Measurements from ENCODE around the gene LRFN5.

LRFN5 gene

DNA sequence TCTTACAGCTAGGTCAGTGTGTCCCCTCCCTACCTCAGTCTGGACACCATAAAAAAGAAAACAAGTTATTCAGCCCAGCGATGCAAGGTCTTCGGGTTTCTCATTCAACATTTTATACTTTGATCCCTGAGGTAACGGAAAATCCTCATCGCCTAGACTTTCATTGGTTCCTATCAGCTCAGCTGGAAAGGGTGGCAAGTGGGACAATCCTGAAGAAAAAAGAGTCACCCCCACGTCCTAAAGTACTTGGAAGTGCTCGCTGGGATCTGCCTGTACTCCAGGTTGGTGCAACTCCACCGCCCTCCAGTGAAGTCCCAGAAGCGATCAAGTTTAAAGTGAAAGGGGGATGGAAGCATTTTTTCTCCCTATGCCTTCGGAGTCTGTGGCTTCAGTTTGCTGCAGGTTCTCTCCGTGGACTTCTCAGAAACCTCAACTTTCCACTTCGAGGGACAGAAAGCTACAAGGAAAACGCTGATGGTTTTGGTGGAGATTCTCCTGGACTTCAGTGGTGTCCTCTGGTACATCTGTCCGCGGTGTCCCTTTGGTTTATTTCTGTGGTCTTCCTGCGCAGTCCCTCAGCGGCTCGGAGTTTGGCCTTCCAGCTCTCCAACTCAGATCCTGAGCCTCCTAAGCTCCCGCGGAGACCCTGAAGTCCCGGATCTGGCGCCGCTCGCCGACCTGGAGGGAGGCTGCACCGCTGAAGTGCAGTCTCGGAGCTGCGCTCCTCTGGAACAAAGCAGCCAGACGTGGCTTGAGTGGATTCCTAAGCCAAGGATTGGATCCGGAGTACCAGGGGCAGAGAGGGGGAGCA, 1.8 kb upstream of the LRFN5 start:
- Histone ChIP-seq H3K4me3 (ENCODE audit: low read length in 2 of 2) (peak overlapping the region; percentile 55 to 77), H3K4me1 (ENCODE audit: control insufficient read depth in 2 of 2, insufficient read depth in 1 of 2, low read depth in 1 of 2, low read length in 2 of 2) (peaks cover 9 to 11% of the 10 kb centered on the region in 2 donors), H2BK12ac (ENCODE audit: low read length) (no peak overlapping the region), H2BK15ac (ENCODE audit: low read length) (no peak overlapping the region), H3K27ac (replicated peaks; ENCODE audit: low read length) (no peak overlapping the region), H3K27me3 (ENCODE audit: control insufficient read depth in 3 of 3, insufficient read depth in 3 of 3, low read depth in 1 of 3, low read length in 3 of 3) (peaks cover 10 to 39% (median 34%) of the 10 kb centered on the region in 3 experiments), H3K23ac (ENCODE audit: low read depth, low read length, poor library complexity) (no peak overlapping the region), H3K9ac (ENCODE audit: low read depth, low read length, poor library complexity) (no peak overlapping the region), H3K14ac (ENCODE audit: low read length) (no peak overlapping the region), H3K4me2 (ENCODE audit: insufficient read depth, low read length, poor library complexity, severe bottlenecking) (peak overlapping the region; percentile 87), H2BK5ac (ENCODE audit: low read length) (no peak overlapping the region), H3K18ac (ENCODE audit: low read length) (no peak overlapping the region), H3K9me3 (replicated peaks in 1 of 2; ENCODE audit: control insufficient read depth in 2 of 2, insufficient read depth in 1 of 2, low read depth in 1 of 2, low read length in 2 of 2) (no peaks in the 10 kb centered on the region), H4K8ac (ENCODE audit: low read depth, low read length) (no peak overlapping the region), H2AFZ (ENCODE audit: low read length) (peak overlapping the region; percentile 96), H3K36me3 (replicated peaks in 1 of 2; ENCODE audit: control insufficient read depth in 2 of 2, insufficient read depth in 2 of 2, low read length in 2 of 2) (no peaks in the 10 kb centered on the region), H2BK120ac (ENCODE audit: low read depth, low read length) (no peak overlapping the region), H2AK5ac (ENCODE audit: low read depth, low read length) (no peak overlapping the region), H4K91ac (ENCODE audit: low read depth, low read length, poor library complexity) (no peak overlapping the region), H3K4ac (ENCODE audit: low read length) (no peak overlapping the region), H3K79me1 (ENCODE audit: low read depth, low read length) (no peaks in the 10 kb centered on the region)
- no CpG with 5 or more reads among the region's 29 CpGs for WGBS, 2 donors (ENCODE audit: extremely low coverage in 2 of 2, insufficient read length in 2 of 2, insufficient replicate concordance in 1 of 2)
- DNase-seq (ENCODE audit: low spot score) = peak; percentile 81

GRCh38 chr14:41605550-41606281, 960 bp upstream of the LRFN5 start:
- Histone ChIP-seq H3K4ac (ENCODE audit: low read length) (no peak overlapping the region), H2AFZ (ENCODE audit: low read length) (peak overlapping the region; percentile 96), H3K23ac (ENCODE audit: low read depth, low read length, poor library complexity) (no peak overlapping the region), H3K27me3 (ENCODE audit: control insufficient read depth in 3 of 3, insufficient read depth in 3 of 3, low read depth in 1 of 3, low read length in 3 of 3) (peaks cover 10 to 44% (median 38%) of the 10 kb centered on the region in 3 experiments), H2BK12ac (ENCODE audit: low read length) (no peak overlapping the region), H3K18ac (ENCODE audit: low read length) (peak overlapping the region; percentile 15), H4K91ac (ENCODE audit: low read depth, low read length, poor library complexity) (no peak overlapping the region), H3K27ac (replicated peaks; ENCODE audit: low read length) (no peak overlapping the region), H2BK15ac (ENCODE audit: low read length) (no peak overlapping the region), H3K36me3 (replicated peaks in 1 of 2; ENCODE audit: control insufficient read depth in 2 of 2, insufficient read depth in 2 of 2, low read length in 2 of 2) (no peaks in the 10 kb centered on the region), H3K4me1 (ENCODE audit: control insufficient read depth in 2 of 2, insufficient read depth in 1 of 2, low read depth in 1 of 2, low read length in 2 of 2) (peaks cover 9 to 13% of the 10 kb centered on the region in 2 donors), H2AK5ac (ENCODE audit: low read depth, low read length) (no peak overlapping the region), H3K4me3 (ENCODE audit: low read length in 2 of 2) (peak overlapping the region; percentile 55 to 82), H4K8ac (ENCODE audit: low read depth, low read length) (no peak overlapping the region), H3K4me2 (ENCODE audit: insufficient read depth, low read length, poor library complexity, severe bottlenecking) (peak overlapping the region; percentile 87), H3K9me3 (replicated peaks in 1 of 2; ENCODE audit: control insufficient read depth in 2 of 2, insufficient read depth in 1 of 2, low read depth in 1 of 2, low read length in 2 of 2) (no peaks in the 10 kb centered on the region), H3K79me1 (ENCODE audit: low read depth, low read length) (no peaks in the 10 kb centered on the region), H2BK5ac (ENCODE audit: low read length) (no peak overlapping the region), H3K14ac (ENCODE audit: low read length) (no peak overlapping the region), H2BK120ac (ENCODE audit: low read depth, low read length) (no peak overlapping the region), H3K9ac (ENCODE audit: low read depth, low read length, poor library complexity) (peak overlapping the region; percentile 78)
- WGBS, 2 donors (ENCODE audit: extremely low coverage in 2 of 2, insufficient read length in 2 of 2, insufficient replicate concordance in 1 of 2) = no CpG with 5 or more reads among the region's 23 CpGs
- peak; percentile 62 for DNase-seq (ENCODE audit: low spot score)

DNA sequence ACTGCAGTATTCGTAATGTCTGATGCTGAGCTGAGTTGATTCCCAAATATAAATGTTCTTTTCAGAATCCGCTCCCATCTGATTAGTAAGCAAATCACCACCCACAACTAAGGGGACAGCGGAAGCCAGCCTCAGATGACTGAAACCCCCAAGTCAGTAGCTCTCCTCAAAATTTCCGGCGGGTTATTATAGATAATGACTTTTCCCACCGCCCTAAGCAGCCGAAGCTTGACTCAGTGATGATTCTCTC, 469 bp upstream of the LRFN5 start:
- Histone ChIP-seq H3K4me3 (ENCODE audit: low read length in 2 of 2) (peak overlapping the region; percentile 55 to 82), H3K14ac (ENCODE audit: low read length) (no peak overlapping the region), H3K4me1 (ENCODE audit: control insufficient read depth in 2 of 2, insufficient read depth in 1 of 2, low read depth in 1 of 2, low read length in 2 of 2) (peaks cover 9 to 13% of the 10 kb centered on the region in 2 donors), H2BK15ac (ENCODE audit: low read length) (no peak overlapping the region), H3K27ac (replicated peaks; ENCODE audit: low read length) (no peak overlapping the region), H3K9ac (ENCODE audit: low read depth, low read length, poor library complexity) (no peak overlapping the region), H3K79me1 (ENCODE audit: low read depth, low read length) (no peaks in the 10 kb centered on the region), H3K36me3 (replicated peaks in 1 of 2; ENCODE audit: control insufficient read depth in 2 of 2, insufficient read depth in 2 of 2, low read length in 2 of 2) (no peaks in the 10 kb centered on the region), H3K4me2 (ENCODE audit: insufficient read depth, low read length, poor library complexity, severe bottlenecking) (peak overlapping the region; percentile 87), H3K4ac (ENCODE audit: low read length) (no peak overlapping the region), H4K8ac (ENCODE audit: low read depth, low read length) (no peak overlapping the region), H3K23ac (ENCODE audit: low read depth, low read length, poor library complexity) (no peak overlapping the region), H2AFZ (ENCODE audit: low read length) (peak overlapping the region; percentile 96), H2AK5ac (ENCODE audit: low read depth, low read length) (no peak overlapping the region), H2BK5ac (ENCODE audit: low read length) (peak overlapping the region; percentile 56), H2BK12ac (ENCODE audit: low read length) (no peak overlapping the region), H3K27me3 (ENCODE audit: control insufficient read depth in 3 of 3, insufficient read depth in 3 of 3, low read depth in 1 of 3, low read length in 3 of 3) (peaks cover 10 to 44% (median 40%) of the 10 kb centered on the region in 3 experiments), H3K9me3 (replicated peaks in 1 of 2; ENCODE audit: control insufficient read depth in 2 of 2, insufficient read depth in 1 of 2, low read depth in 1 of 2, low read length in 2 of 2) (no peaks in the 10 kb centered on the region), H4K91ac (ENCODE audit: low read depth, low read length, poor library complexity) (no peak overlapping the region), H2BK120ac (ENCODE audit: low read depth, low read length) (no peak overlapping the region), H3K18ac (ENCODE audit: low read length) (peak overlapping the region; percentile 92)
- WGBS, 2 donors (ENCODE audit: extremely low coverage in 2 of 2, insufficient read length in 2 of 2, insufficient replicate concordance in 1 of 2) = no CpG with 5 or more reads among the region's 7 CpGs
- no peak for DNase-seq (ENCODE audit: low spot score)

DNA sequence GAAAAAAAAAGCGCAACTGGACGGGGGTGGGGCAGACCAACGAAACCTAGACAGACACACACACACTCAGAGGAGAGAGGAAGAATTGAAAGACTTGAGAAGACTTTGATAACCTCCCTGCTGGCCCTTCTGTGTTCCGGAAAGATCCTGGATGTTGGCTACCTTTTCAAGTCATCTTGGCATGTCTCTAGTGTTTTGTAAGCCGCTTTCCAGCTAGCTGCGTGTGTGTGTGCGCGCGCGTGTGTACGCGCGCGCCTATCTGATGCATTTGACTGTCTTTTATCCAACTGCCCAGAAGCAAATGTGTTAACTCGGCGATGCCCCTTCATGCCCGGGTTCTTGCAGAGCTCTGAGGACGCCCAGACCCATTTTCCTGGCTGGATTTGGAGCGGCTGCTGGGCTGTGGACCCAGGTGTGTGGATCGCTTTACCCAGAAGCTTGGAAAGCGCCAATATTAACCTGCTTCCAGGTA, 664 bp downstream of the LRFN5 start:
- no peak overlapping the region for H2BK120ac ChIP-seq (ENCODE audit: low read depth, low read length)
- peak overlapping the region; percentile 55 to 82 for H3K4me3 ChIP-seq (ENCODE audit: low read length in 2 of 2)
- WGBS, 2 donors (ENCODE audit: extremely low coverage in 2 of 2, insufficient read length in 2 of 2, insufficient replicate concordance in 1 of 2) = no CpG with 5 or more reads among the region's 21 CpGs
- no peak for DNase-seq (ENCODE audit: low spot score)
- no peak overlapping the region for H3K4ac ChIP-seq (ENCODE audit: low read length)
- H3K36me3 ChIP-seq (replicated peaks in 1 of 2; ENCODE audit: control insufficient read depth in 2 of 2, insufficient read depth in 2 of 2, low read length in 2 of 2) = no peaks in the 10 kb centered on the region
- H3K27ac ChIP-seq (replicated peaks; ENCODE audit: low read length) = no peak overlapping the region
- peak overlapping the region; percentile 87 for H3K4me2 ChIP-seq (ENCODE audit: insufficient read depth, low read length, poor library complexity, severe bottlenecking)
- no peak overlapping the region for H2BK15ac ChIP-seq (ENCODE audit: low read length)
- H3K18ac ChIP-seq (ENCODE audit: low read length) = no peak overlapping the region
- no peak overlapping the region for H4K8ac ChIP-seq (ENCODE audit: low read depth, low read length)
- no peaks in the 10 kb centered on the region for H3K79me1 ChIP-seq (ENCODE audit: low read depth, low read length)
- peaks cover 9 to 13% of the 10 kb centered on the region in 2 donors for H3K4me1 ChIP-seq (ENCODE audit: control insufficient read depth in 2 of 2, insufficient read depth in 1 of 2, low read depth in 1 of 2, low read length in 2 of 2)
- no peak overlapping the region for H2BK12ac ChIP-seq (ENCODE audit: low read length)
- H3K9me3 ChIP-seq (replicated peaks in 1 of 2; ENCODE audit: control insufficient read depth in 2 of 2, insufficient read depth in 1 of 2, low read depth in 1 of 2, low read length in 2 of 2) = no peaks in the 10 kb centered on the region
- peaks cover 10 to 47% (median 40%) of the 10 kb centered on the region in 3 experiments for H3K27me3 ChIP-seq (ENCODE audit: control insufficient read depth in 3 of 3, insufficient read depth in 3 of 3, low read depth in 1 of 3, low read length in 3 of 3)
- H2AK5ac ChIP-seq (ENCODE audit: low read depth, low read length) = no peak overlapping the region
- H2AFZ ChIP-seq (ENCODE audit: low read length) = peak overlapping the region; percentile 96
- H4K91ac ChIP-seq (ENCODE audit: low read depth, low read length, poor library complexity) = no peak overlapping the region
- H2BK5ac ChIP-seq (ENCODE audit: low read length) = no peak overlapping the region
- no peak overlapping the region for H3K9ac ChIP-seq (ENCODE audit: low read depth, low read length, poor library complexity)
- H3K23ac ChIP-seq (ENCODE audit: low read depth, low read length, poor library complexity) = no peak overlapping the region
- no peak overlapping the region for H3K14ac ChIP-seq (ENCODE audit: low read length)
